ENCODE results near the gene BLM. TPM values are rescaled to one million over a fixed set of nuclear protein-coding genes. Genes with fewer than 3 reads are reported as not detected.

BLM gene
- total and polyA plus RNA-seq, 10 of the 15 experiments (the other 5 are each of a cell fraction or from before 2014, with no cell fraction given), result 23.0 to 68.4 (median 43.9) TPM

GRCh38 chr15:90757461-90757860, 40.3 kb downstream of the BLM start (continued):
- no peak for TF ChIP-seq CUX1 (IDR thresholded peaks at IDR 0.05; ENCODE audit: insufficient replicate concordance, low read depth, low read length)
- no peak for TF ChIP-seq POU2F2 (IDR thresholded peaks at IDR 0.05; ENCODE audit: borderline replicate concordance, low read depth, low read length)
- TF ChIP-seq E2F8 (IDR thresholded peaks at IDR 0.05; ENCODE audit: low read depth, partially characterized antibody), result no peak
- TF ChIP-seq SREBF1 (IDR thresholded peaks at IDR 0.05; ENCODE audit: low read length), result no peak

All from GM12878 (cell line).